T-helper 1 cell (primary cell): ENCODE data around the gene ADD1.
"Not testable (repeated sequence)": the region's sequence is repeated elsewhere in the genome, so short reads cannot be mapped to it uniquely, and the experiment has no call there.

Source experiments
- DNase-seq, 5 donors: peaks; one replicate each; pipeline ENCODE4 v3.0.0-alpha.2; 2012 to 2020

The ADD1 gene

GRCh38 chr4:2948895-2949781 lies 105.5 kb downstream of the ADD1 start:
- DNase-seq: peak in 1 of 5 donors; percentile 33

- DNase-seq: no peak
These were observed 106.1 kb downstream of the ADD1 start for GRCh38 chr4:2949782-2950125.

DNA sequence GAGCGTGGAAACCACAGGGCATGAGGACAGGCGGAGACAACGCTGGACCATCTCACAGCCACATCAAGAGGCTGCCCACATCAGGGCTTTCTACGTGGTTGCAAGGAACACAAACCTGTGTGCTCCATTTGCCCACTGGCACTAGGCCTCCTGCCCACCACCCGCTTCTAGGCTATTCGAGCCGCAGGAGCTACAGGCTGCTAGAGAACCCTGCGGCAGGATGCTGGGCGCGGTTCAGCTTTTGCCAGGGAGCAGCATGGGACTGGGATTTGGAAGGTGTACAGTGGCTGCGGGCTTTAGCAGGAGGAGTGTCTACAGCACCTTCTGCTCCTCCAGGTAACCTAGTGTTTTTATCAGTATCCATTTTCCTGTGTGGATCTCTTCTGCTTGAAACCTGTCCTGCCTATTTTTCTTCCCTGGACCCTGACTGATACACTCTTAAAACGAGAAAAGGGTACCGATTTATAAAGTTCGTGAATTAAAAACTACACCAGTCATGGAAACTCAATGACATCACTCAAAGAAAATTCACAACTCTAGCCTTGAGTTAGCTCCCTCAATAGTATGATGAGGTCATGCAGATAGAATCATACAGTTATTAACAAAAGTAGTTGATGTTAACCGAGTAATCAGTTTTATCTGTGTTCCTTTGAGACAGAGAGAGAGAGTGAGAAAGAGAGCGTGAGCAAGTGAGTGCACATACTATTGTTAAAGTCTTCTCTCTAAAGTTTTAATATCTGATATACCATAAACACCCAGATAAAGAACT lies 106.8 kb downstream of the ADD1 start:
- no peak for DNase-seq

GRCh38 chr4:2953496-2953895 lies 109.9 kb downstream of the ADD1 start:
- no peak for DNase-seq

DNA sequence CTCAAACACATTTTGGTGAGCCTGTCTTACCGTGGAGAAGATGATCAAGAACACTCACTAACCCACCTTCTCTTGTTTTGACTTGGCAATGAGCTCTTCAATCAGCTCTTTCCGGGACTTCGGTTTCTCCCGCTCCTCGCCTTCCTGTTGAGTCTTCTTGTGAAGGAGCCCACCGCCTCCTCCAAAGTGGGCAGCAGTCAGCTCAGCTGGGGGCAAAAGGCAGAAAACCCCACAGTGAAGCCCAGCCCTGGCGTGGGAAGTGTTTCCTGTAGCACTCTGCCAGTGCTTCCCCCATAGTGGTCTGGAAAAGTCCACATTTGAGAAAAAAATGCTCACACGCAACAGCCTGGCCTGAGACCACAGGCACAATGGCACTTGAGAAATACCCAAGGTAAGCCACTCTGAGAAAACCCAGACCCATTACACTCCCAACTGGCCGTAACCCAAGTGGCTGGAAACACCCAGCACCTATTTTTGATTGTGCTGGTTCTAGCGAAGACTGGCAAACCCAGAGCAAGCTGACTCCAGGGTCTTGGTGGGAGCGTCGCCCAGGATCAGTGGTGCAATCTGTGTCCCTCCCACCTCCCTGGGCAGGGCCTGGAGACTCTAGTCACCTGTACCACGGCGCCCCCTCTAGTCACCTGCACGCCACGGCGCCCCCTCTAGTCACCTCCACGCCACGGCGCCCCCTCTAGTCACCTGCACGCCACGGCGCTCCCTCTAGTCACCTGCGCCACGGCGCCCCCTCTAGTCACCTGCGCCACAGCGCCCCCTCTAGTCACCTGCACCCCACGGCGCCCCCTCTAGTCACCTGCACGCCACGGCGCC lies 110.9 kb downstream of the ADD1 start:
- DNase-seq: peak in 3 of 5 donors; percentile 44 to 87 (median 47)

GRCh38 chr4:2955186-2956044 lies 111.8 kb downstream of the ADD1 start:
- not testable (repeated sequence) for DNase-seq

DNA sequence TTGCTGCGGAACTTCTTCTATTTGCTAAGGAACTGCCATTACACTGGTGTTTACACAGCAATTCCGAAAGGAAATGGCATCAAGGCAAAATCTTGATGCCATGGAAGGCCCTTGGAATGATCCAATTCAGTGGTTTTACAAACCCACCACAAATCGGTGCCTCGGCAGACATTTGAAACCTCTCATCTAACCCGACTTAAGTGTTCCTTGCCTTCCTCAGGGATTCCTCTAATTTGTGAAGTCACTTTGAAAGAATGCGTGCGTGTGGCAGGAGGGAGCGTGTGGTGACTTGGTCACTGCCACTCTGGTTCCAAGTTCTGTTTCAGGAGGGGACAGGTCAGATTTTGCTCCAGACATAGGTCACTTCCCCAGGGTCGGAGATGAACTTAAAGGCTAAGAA lies 114.8 kb downstream of the ADD1 start:
- DNase-seq: no peak

GRCh38 chr4:2960450-2960849 lies 116.8 kb downstream of the ADD1 start:
- not testable (repeated sequence) for DNase-seq

DNA sequence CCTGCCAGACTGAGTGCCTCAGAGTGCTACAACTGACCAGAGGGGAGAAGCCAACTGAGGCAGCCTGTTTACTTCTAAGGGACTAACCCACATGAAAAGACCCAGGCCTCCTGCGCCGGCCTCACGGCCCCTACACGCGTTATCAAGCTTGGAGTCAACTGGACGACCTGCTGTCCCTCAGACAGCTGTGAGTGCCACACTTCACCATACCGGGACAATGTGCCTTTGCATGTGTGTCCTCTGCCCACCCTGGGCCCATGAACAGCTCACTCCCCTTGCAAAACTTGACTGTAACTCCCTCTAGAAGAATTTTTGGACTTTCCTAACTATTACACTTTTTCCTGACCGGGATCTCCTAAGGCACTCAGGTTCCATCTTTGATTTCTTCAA lies 117.8 kb downstream of the ADD1 start:
- peak in 1 of 5 donors; percentile 56 for DNase-seq

DNA sequence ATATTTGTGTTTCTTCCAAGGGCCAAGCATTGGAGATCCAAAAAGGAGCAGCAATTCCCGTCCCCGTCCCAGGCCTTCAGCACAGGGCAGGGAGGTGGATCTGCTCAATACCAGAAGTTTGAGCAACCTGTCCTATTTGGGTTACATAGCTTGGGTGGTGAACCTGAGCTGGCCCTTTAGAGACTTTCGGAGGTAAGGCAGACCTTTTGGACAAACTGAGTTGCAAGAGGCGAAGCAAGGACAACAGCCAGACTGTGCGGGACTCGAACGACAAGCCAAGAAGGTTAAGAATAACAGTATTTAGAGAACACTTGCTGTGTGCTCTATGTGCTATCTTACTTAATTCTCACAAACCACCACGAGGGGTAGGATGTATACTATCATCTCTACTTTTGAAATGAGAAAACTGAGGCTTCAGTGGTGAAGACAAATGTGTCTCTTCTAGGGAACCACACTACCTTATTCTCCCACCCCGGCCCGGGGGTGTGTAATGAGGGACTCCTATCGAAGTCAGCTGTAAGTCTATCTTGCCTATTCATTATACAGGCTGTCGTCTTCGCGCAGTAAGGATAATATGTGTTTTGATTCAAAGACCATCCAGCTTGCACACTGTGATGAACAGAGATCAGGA lies 118.3 kb downstream of the ADD1 start:
- DNase-seq: peak in 1 of 5 donors; percentile 71

DNA sequence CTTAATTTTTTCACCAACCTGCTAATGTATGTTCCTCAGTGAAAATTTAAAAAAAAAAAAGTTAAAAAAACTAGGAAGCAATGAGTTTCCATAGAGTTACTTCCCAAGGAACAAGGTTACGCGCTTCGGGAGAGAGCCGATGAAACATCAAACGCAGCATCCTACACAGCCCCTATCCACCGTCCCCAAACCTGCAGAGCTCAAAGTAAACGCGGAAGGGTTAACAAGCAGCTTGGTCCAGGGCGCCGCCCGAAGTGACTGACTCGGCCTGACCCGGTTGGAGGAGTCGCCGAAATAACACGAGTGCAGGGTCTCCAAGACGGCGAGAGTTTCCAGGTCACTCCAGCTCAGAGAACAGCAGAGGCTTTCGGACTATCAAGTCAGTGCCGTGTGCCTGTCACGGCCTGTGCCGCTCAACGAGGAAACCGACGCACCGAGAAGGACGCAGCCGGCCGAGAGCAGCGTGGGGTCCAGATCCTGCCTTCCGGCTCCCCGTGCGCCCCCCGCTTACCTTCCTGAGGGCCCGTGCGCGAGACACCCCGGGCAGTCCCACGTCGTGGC lies 119.0 kb downstream of the ADD1 start:
- peak in 1 of 5 donors; percentile 59 for DNase-seq

- DNase-seq: peak; percentile 96 to 99 (median 97)
These were observed 119.7 kb downstream of the ADD1 start, which contains the start of the genes GRK4 and NOP14 for GRCh38 chr4:2963175-2963965. Gene GRK4 (plus strand): TSS chr4:2963571. CDS start chr4:2964071, 500 bp downstream. Gene NOP14 (minus strand): TSS chr4:2963406. CDS start chr4:2963319, 87 bp downstream.

DNA sequence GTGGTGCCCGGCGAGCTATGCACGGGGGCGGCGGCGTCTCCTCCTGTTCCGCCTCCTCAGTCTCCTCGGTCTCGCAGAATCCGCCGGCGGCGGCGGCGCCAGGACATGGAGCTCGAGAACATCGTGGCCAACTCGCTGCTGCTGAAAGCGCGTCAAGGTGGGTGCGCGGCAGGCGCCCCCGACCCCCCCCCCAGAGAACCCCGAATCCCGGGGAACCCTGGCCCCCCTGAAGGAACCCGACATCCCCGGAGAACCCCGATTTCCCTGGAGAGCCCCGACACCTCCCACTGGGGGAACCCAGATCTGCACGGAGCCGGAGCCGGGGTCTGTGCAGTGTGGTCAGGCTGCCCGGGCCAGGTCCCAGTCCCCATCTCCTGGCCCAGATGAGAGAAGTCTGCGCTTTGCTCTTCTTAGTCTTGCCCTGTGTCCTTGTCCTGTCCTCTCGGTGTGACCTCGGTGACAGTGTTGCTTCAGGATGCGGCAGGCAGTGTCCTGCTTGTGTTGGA lies 120.4 kb downstream of the ADD1 start:
- no peak for DNase-seq

- no peak for DNase-seq
These were observed 121.1 kb downstream of the ADD1 start for GRCh38 chr4:2964706-2965258.

- DNase-seq: no peak
These were observed 121.6 kb downstream of the ADD1 start for GRCh38 chr4:2965262-2965661.

GRCh38 chr4:2968381-2968780 lies 124.7 kb downstream of the ADD1 start:
- DNase-seq: no peak

GRCh38 chr4:2971275-2971674 lies 127.6 kb downstream of the ADD1 start:
- no peak for DNase-seq

DNA sequence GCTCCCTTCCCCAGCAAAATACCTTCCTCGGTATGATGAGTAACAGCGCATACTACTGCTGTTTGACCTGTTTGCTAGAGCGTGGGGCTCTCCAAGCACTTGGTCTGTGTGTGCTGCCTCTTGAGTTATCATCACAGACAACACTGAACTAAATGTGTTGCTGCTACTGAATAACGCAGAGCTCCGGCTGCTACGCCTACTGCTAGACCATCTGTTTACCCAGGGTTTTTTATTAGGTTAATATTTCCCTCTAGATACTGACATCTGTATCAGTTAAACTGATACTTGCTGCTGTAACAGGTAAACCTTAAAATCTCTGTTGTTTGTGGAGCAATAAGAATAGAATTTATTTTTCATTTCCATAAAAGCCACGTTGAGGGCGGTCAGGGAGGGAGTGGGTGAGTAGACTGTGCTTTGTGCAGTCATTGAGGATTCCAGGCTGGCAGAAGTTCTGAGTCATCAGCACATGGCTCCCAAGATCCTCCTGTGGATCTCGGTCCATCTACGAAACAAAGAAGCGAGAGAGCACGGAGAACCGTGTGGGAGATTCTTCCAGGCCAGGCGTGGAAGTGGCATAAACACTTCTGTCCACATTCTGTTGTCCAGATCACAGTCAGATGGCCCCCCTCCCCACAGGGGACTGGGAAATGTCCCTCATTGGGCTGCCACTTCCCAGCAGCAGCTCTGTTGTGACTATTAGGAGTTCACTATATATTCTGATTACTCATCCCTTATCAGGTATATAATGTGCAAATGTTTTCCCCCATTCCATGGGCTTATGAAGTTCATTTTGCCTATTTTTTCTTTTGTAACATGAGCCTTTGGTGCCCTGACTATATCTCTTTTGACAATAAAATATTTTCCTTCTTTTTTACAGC lies 133.8 kb downstream of the ADD1 start:
- no peak for DNase-seq
